Keratinocyte (primary cell): ENCODE data around the gene TGOLN2. TPM values are rescaled to one million over a fixed set of nuclear protein-coding genes. Genes with fewer than 3 reads are reported as not detected.

Experiments
- DNase-seq: peaks from one replicate; pipeline ENCODE4 v3.0.0-alpha.2; 2011; ENCODE audit warnings: low read depth, missing footprints, low spot score
- FAIRE-seq: peaks from 2 replicates; lab custom pipeline; 2011; peaks lifted over from hg19 to GRCh38; lab: Jason Lieb, UNC
- H2AFZ ChIP-seq: 2 replicates; pipeline ENCODE4 v1.6.0; 2012; ENCODE audit warnings: low read length, control low read depth, inconsistent platforms; ENCODE audit not compliant: control insufficient read depth
- H3K27ac ChIP-seq: 2 replicates; pipeline ENCODE4 v1.5.1; 2011; ENCODE audit warnings: low read length; ENCODE audit not compliant: control insufficient read depth, insufficient read depth
- H3K27me3 ChIP-seq: 3 replicates; pipeline ENCODE4 v1.6.0; 2011; ENCODE audit warnings: low read length; ENCODE audit not compliant: control insufficient read depth, insufficient read depth; ENCODE audit errors: extremely low read depth
- H3K36me3 ChIP-seq, 2 experiments: 2 replicates in 1 of 2; 3 replicates in 1 of 2; pipeline ENCODE4 v1.5.1; 2011; ENCODE audit warnings: low read length in 2 of 2, mild to moderate bottlenecking in 1 of 2; ENCODE audit not compliant: control insufficient read depth in 2 of 2, insufficient read depth in 2 of 2; ENCODE audit errors: extremely low read depth in 1 of 2
- H3K4me1 ChIP-seq: 3 replicates; pipeline ENCODE4 v1.5.1; 2011; ENCODE audit warnings: low read length; ENCODE audit not compliant: control insufficient read depth, insufficient read depth; ENCODE audit errors: extremely low read depth
- H3K4me2 ChIP-seq: 3 replicates; pipeline ENCODE4 v1.6.0; 2011; ENCODE audit warnings: low read depth, low read length; ENCODE audit not compliant: control insufficient read depth, insufficient read depth; ENCODE audit errors: extremely low read depth
- H3K4me3 ChIP-seq, 3 experiments: fragments of 200-600 bp in 1 of 3; sonication (generic) in 1 of 3; 2 replicates in 2 of 3; 3 replicates in 1 of 3; pipeline ENCODE4 v1.5.1; 2011 to 2016; ENCODE audit warnings: low read length in 3 of 3, mild to moderate bottlenecking in 3 of 3, control low read depth in 2 of 3, inconsistent platforms in 1 of 3, low read depth in 1 of 3, mixed read lengths in 1 of 3, mixed run types in 1 of 3, moderate library complexity in 1 of 3; ENCODE audit not compliant: control insufficient read depth in 2 of 3, insufficient read depth in 2 of 3; ENCODE audit errors: extremely low read depth in 1 of 3
- H3K79me2 ChIP-seq: 2 replicates; pipeline ENCODE4 v1.6.0; 2012; ENCODE audit warnings: low read length; ENCODE audit not compliant: control insufficient read depth, insufficient read depth
- H3K9ac ChIP-seq: 3 replicates; pipeline ENCODE4 v1.6.0; 2011; ENCODE audit warnings: low read length; ENCODE audit not compliant: control insufficient read depth, insufficient read depth; ENCODE audit errors: extremely low read depth
- H3K9me1 ChIP-seq: 3 replicates; pipeline ENCODE4 v1.6.0; 2011; ENCODE audit warnings: low read length; ENCODE audit not compliant: control insufficient read depth, insufficient read depth; ENCODE audit errors: extremely low read depth
- H3K9me3 ChIP-seq: 2 replicates; pipeline ENCODE4 v1.5.1; 2012; ENCODE audit warnings: low read depth, low read length; ENCODE audit not compliant: control insufficient read depth
- H4K20me1 ChIP-seq: 3 replicates; pipeline ENCODE4 v1.6.0; 2011; ENCODE audit warnings: low read length; ENCODE audit not compliant: control insufficient read depth, insufficient read depth; ENCODE audit errors: extremely low read depth
- EZH2 ChIP-seq: IDR thresholded peaks from one replicate; pipeline ENCODE4 v1.6.1; 2012; ENCODE audit warnings: inconsistent platforms, mild to moderate bottlenecking, low read length, moderate library complexity
- dilution Hi-C: fragments of 300-500 bp; cut with MboI; formaldehyde crosslinking; loops from one replicate; pipeline ENCODE4 v1.7.0; 2020; ENCODE audit warnings: low sequenced_read_pairs; ENCODE audit not compliant: extremely low pct_ligation_motif_present
- polyA plus RNA-seq, 5 experiments: library from polyadenylated mRNA; depleted of rRNA in 3 of 5; stranded (reverse) in 3 of 5; stranded (forward) in 1 of 5; unstranded in 1 of 5; fragments of >200 nt; gene quantifications; 1 replicate in 1 of 5; 2 replicates in 3 of 5; 3 replicates in 1 of 5; pipeline versions ENCODE4 v1.2.1 to v1.2.3, GENCODE V29; 2011 to 2012; ENCODE audit warnings: missing spikeins in 2 of 5, low read depth in 1 of 5, low replicate concordance in 1 of 5
- TF ChIP-seq, protein P1 (sequence below), 3 experiments: IDR thresholded peaks in 1 of 3; conservative IDR thresholded peaks in 1 of 3; optimal IDR thresholded peaks in 1 of 3; 2 replicates in 2 of 3; 3 replicates in 1 of 3; pipeline versions ENCODE3 to v1.5.1; 2011; ENCODE audit warnings: low read length in 3 of 3, mild to moderate bottlenecking in 3 of 3, moderate library complexity in 2 of 3, control low read depth in 1 of 3, inconsistent platforms in 1 of 3; ENCODE audit not compliant: insufficient read depth in 2 of 3; ENCODE audit errors: extremely low read depth in 1 of 3

The TGOLN2 gene
- polyA plus RNA-seq, 1 donor (not counting 4 experiments of a cell fraction or from before 2014, with no cell fraction given) = 43.3 TPM

GRCh38 chr2:85357736-85358135, 29.9 kb upstream of the TGOLN2 start:
- H2AFZ ChIP-seq = no peak overlapping the region
- dilution Hi-C loops = no loop called here
- no peak overlapping the region for H3K27ac ChIP-seq
- TF ChIP-seq, protein P1, sequence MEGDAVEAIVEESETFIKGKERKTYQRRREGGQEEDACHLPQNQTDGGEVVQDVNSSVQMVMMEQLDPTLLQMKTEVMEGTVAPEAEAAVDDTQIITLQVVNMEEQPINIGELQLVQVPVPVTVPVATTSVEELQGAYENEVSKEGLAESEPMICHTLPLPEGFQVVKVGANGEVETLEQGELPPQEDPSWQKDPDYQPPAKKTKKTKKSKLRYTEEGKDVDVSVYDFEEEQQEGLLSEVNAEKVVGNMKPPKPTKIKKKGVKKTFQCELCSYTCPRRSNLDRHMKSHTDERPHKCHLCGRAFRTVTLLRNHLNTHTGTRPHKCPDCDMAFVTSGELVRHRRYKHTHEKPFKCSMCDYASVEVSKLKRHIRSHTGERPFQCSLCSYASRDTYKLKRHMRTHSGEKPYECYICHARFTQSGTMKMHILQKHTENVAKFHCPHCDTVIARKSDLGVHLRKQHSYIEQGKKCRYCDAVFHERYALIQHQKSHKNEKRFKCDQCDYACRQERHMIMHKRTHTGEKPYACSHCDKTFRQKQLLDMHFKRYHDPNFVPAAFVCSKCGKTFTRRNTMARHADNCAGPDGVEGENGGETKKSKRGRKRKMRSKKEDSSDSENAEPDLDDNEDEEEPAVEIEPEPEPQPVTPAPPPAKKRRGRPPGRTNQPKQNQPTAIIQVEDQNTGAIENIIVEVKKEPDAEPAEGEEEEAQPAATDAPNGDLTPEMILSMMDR (optimal IDR thresholded peaks at IDR 0.05 in 1 of 3, IDR thresholded peaks at IDR 0.05 in 1 of 3, conservative IDR thresholded peaks at IDR 0.05 in 1 of 3; ENCODE audit: extremely low read depth in 1 of 3, insufficient read depth in 2 of 3, low read length in 3 of 3) = no peak
- no peak for TF ChIP-seq EZH2
- no peaks in the 10 kb centered on the region for H4K20me1 ChIP-seq
- DNase-seq (no peak), FAIRE-seq (no peak)
- H3K9me3 ChIP-seq = no peaks in the 10 kb centered on the region
- H3K4me2 ChIP-seq = peak overlapping the region; percentile 51
- H3K4me1 ChIP-seq = peaks cover 23% of the 10 kb centered on the region
- no peaks in the 10 kb centered on the region for H3K27me3 ChIP-seq
- peaks cover 31% of the 10 kb centered on the region for H3K79me2 ChIP-seq
- peaks cover 13 to 14% of the 10 kb centered on the region in 2 experiments for H3K36me3 ChIP-seq
- H3K9me1 ChIP-seq = no peaks in the 10 kb centered on the region
- H3K4me3 ChIP-seq = peak overlapping the region in 1 of 3 experiments; percentile 25
- H3K9ac ChIP-seq = no peak overlapping the region

GRCh38 chr2:85356186-85356585, 28.4 kb upstream of the TGOLN2 start:
- FAIRE-seq (no peak), DNase-seq (no peak)
- Histone ChIP-seq H3K9ac (no peak overlapping the region), H3K79me2 (peaks cover 43% of the 10 kb centered on the region), H3K27me3 (no peaks in the 10 kb centered on the region), H3K27ac (no peak overlapping the region), H4K20me1 (no peaks in the 10 kb centered on the region), H3K9me3 (no peaks in the 10 kb centered on the region), H3K9me1 (no peaks in the 10 kb centered on the region), H3K4me2 (no peak overlapping the region), H3K4me3 (no peak overlapping the region), H3K36me3 (peaks cover 11 to 14% of the 10 kb centered on the region in 2 experiments), H3K4me1 (peaks cover 26% of the 10 kb centered on the region), H2AFZ (no peak overlapping the region)
- dilution Hi-C loops = no loop called here
- TF ChIP-seq, protein P1 (optimal IDR thresholded peaks at IDR 0.05 in 1 of 3, IDR thresholded peaks at IDR 0.05 in 1 of 3, conservative IDR thresholded peaks at IDR 0.05 in 1 of 3; ENCODE audit: extremely low read depth in 1 of 3, insufficient read depth in 2 of 3, low read length in 3 of 3) = no peak
- TF ChIP-seq EZH2 = no peak
